ENCODE measurements around the gene EMILIN3. TPM values are rescaled to one million over a fixed set of nuclear protein-coding genes. Genes with fewer than 3 reads are reported as not detected.

The EMILIN3 gene
- total and polyA plus RNA-seq, 2 of the 4 experiments (the other 2 are of a cell fraction) = under 0.01 to 0.07 TPM

DNA sequence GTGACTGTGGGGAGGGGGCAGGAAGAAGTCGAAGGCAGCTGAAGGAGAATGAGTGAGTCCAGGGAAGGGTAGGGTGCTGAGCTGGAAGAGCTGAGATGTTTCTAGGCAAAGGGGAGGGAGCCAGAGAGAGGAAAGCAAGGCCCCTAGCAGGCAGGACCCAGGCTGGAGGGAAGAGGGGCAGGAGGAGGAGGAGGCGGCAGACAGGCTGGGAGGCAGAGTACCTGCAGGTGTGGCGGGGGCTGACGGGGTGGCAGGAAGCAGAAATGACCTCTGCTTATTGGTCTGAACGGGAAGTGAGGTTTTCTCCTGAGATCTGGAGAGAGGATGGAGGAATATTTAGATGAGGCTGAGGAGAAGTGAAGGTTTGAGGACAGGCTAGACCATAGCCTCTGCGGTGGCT, 10.7 kb upstream of the EMILIN3 start:
- intact Hi-C loops (cut with micrococcal nuclease) = no loop called here
- TF ChIP-seq MAZ (IDR thresholded peaks at IDR 0.05; ENCODE audit: borderline replicate concordance, low read depth, low read length) (no peak), SMC3 (IDR thresholded peaks at IDR 0.05; ENCODE audit: low read depth, low read length) (no peak), MAFK (IDR thresholded peaks at IDR 0.05; ENCODE audit: low read depth, low read length) (no peak), FOS (IDR thresholded peaks at IDR 0.05; ENCODE audit: low read depth, low read length) (no peak), RFX5 (IDR thresholded peaks at IDR 0.05; ENCODE audit: low read depth, low read length) (no peak), CHD1 (IDR thresholded peaks at IDR 0.05; ENCODE audit: low read depth, low read length) (no peak)
- TF ChIP-seq, protein P1, sequence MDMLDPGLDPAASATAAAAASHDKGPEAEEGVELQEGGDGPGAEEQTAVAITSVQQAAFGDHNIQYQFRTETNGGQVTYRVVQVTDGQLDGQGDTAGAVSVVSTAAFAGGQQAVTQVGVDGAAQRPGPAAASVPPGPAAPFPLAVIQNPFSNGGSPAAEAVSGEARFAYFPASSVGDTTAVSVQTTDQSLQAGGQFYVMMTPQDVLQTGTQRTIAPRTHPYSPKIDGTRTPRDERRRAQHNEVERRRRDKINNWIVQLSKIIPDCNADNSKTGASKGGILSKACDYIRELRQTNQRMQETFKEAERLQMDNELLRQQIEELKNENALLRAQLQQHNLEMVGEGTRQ (IDR thresholded peaks at IDR 0.05; ENCODE audit: low read depth, low read length) = no peak
- TF ChIP-seq, protein P2, sequence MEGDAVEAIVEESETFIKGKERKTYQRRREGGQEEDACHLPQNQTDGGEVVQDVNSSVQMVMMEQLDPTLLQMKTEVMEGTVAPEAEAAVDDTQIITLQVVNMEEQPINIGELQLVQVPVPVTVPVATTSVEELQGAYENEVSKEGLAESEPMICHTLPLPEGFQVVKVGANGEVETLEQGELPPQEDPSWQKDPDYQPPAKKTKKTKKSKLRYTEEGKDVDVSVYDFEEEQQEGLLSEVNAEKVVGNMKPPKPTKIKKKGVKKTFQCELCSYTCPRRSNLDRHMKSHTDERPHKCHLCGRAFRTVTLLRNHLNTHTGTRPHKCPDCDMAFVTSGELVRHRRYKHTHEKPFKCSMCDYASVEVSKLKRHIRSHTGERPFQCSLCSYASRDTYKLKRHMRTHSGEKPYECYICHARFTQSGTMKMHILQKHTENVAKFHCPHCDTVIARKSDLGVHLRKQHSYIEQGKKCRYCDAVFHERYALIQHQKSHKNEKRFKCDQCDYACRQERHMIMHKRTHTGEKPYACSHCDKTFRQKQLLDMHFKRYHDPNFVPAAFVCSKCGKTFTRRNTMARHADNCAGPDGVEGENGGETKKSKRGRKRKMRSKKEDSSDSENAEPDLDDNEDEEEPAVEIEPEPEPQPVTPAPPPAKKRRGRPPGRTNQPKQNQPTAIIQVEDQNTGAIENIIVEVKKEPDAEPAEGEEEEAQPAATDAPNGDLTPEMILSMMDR (conservative IDR thresholded peaks at IDR 0.05; ENCODE audit: low read depth, low read length) = no peak

More for the DNA sequence above, 10.7 kb upstream of the EMILIN3 start:
- no peak overlapping the region for H2AK5ac ChIP-seq (ENCODE audit: low read depth, low read length)
- no peak overlapping the region for H4K91ac ChIP-seq (ENCODE audit: insufficient read depth, low read depth, low read length)
- peaks cover 47% of the 10 kb centered on the region for H3K27me3 ChIP-seq (ENCODE audit: control insufficient read depth, insufficient read depth, low read length)
- H3K9me1 ChIP-seq (ENCODE audit: insufficient read depth, low read length) = no peaks in the 10 kb centered on the region
- H4K20me1 ChIP-seq (ENCODE audit: insufficient read depth, low read length) = no peaks in the 10 kb centered on the region
- H2BK20ac ChIP-seq (ENCODE audit: low read depth, low read length) = no peak overlapping the region
- H3K18ac ChIP-seq (ENCODE audit: low read depth, low read length) = no peak overlapping the region
- H3K23ac ChIP-seq (ENCODE audit: low read depth, low read length) = no peak overlapping the region
- in situ Hi-C loops (cut with MboI; ENCODE audit: low sequenced_read_pairs) (no loop called here), dilution Hi-C loops (cut with HindIII; ENCODE audit: low sequenced_read_pairs, unreplicated experiment) (no loop called here)
- DNase-seq (no peak), ATAC-seq (ENCODE audit: low read depth) (no peak)
- BruUV-seq (replicated peaks) = no TSS peak
- POLR2A ChIA-PET (ENCODE audit: unreplicated experiment) = no interaction called here
- no peak overlapping the region for H3K4me2 ChIP-seq (ENCODE audit: low read depth, low read length)
- H3K4ac ChIP-seq (ENCODE audit: low read depth, low read length) = no peak overlapping the region
- H3K4me3 ChIP-seq (ENCODE audit: insufficient read depth, low read depth, low read length) = no peak overlapping the region
- H2BK15ac ChIP-seq (ENCODE audit: low read depth, low read length) = no peak overlapping the region
- no peak overlapping the region for H2AFZ ChIP-seq (replicated peaks; ENCODE audit: low read length, poor library complexity)
- no peak overlapping the region for H3K9ac ChIP-seq (ENCODE audit: low read depth, low read length)
- H2BK120ac ChIP-seq (ENCODE audit: low read depth, low read length) = no peak overlapping the region
- no peaks in the 10 kb centered on the region for H3K36me3 ChIP-seq (ENCODE audit: control insufficient read depth, insufficient read depth, low read length)
- H3K4me1 ChIP-seq (ENCODE audit: control insufficient read depth, insufficient read depth, low read length) = no peaks in the 10 kb centered on the region
- 44% methylated on average over 3 of the region's 6 CpGs; no CpG with 5 or more reads in 1 of the 2 experiments for WGBS, 2 experiments (ENCODE audit: extremely low coverage in 2 of 2, insufficient read length in 1 of 2)
- H3K56ac ChIP-seq (ENCODE audit: extremely low read depth, insufficient read depth, low read length) = no peak overlapping the region
- H2BK5ac ChIP-seq (ENCODE audit: low read depth, low read length, poor library complexity, severe bottlenecking) = no peak overlapping the region
- no peak overlapping the region for H2AK9ac ChIP-seq (replicated peaks; ENCODE audit: low read depth, low read length, poor library complexity)
- CTCF ChIA-PET = no interaction called here
- H3K14ac ChIP-seq (replicated peaks; ENCODE audit: low read depth, low read length) = no peak overlapping the region
- no peak overlapping the region for H4K5ac ChIP-seq (ENCODE audit: low read depth, low read length)
- H3K9me3 ChIP-seq (ENCODE audit: control insufficient read depth, insufficient read depth, low read length) = no peaks in the 10 kb centered on the region
- H4K8ac ChIP-seq (ENCODE audit: low read depth in 2 of 2, low read length in 2 of 2) = no peak overlapping the region
- no peaks in the 10 kb centered on the region for H3K79me1 ChIP-seq (ENCODE audit: low read depth in 1 of 2, low read length in 2 of 2)
- no peak overlapping the region for H3K27ac ChIP-seq (ENCODE audit: insufficient read depth, low read length)

Measured in IMR-90 (cell line).